Prostate gland (tissue), 2 donors: ENCODE measurements around the gene SH3RF2.

ENCODE experiments used
- CTCF ChIP-seq, 4 experiments: fragments of 200-600 bp in 2 of 4; fragments of 450-650 bp in 2 of 4; sonication (generic) in 2 of 4; IDR thresholded peaks; 1 replicate in 3 of 4; 2 replicates in 1 of 4; pipeline ENCODE4 v1.5.1; 2016 to 2019; ENCODE audit warnings: antibody characterized with exemption in 4 of 4, mild to moderate bottlenecking in 2 of 4, moderate library complexity in 2 of 4
- POLR2A ChIP-seq: fragments of 450-650 bp; IDR thresholded peaks from one replicate; pipeline ENCODE4 v1.6.1; 2016; ENCODE audit warnings: antibody characterized with exemption, mild to moderate bottlenecking

- TF ChIP-seq CTCF (IDR thresholded peaks at IDR 0.05) (no peak), POLR2A (no peak)
Measured at GRCh38 chr5:146009020-146009419, 72.6 kb downstream of the SH3RF2 start.
